Adrenal gland (tissue), 12 donors: ENCODE data around the gene PRICKLE1. TPM values are rescaled to one million over a fixed set of nuclear protein-coding genes. Genes with fewer than 3 reads are reported as not detected.

Experiments
- DNase-seq, 7 donors: peaks; one replicate each; pipeline ENCODE4 v3.0.0-alpha.2; 2019 to 2020
- H3K27ac ChIP-seq, 5 donors: fragments of 200-600 bp; sonication (generic) in 4 of 5; 1 replicate in 3 of 5; 2 replicates in 2 of 5; pipeline versions ENCODE4 v1.5.1 to v1.8.0; 2016 to 2020; ENCODE audit warnings: mild to moderate bottlenecking in 1 of 5
- H3K27me3 ChIP-seq: fragments of 200-600 bp; 2 replicates; pipeline ENCODE4 v1.8.0; 2021
- H3K36me3 ChIP-seq, 2 donors: fragments of 200-600 bp; replicated peaks in 1 of 2; 1 replicate in 1 of 2; 2 replicates in 1 of 2; pipeline versions ENCODE4 v1.5.1 to v1.8.0; 2018 to 2022
- H3K4me1 ChIP-seq, 2 donors: fragments of 200-600 bp; replicated peaks in 1 of 2; 1 replicate in 1 of 2; 2 replicates in 1 of 2; pipeline versions ENCODE4 v1.5.1 to v1.8.0; 2018 to 2021
- H3K4me3 ChIP-seq, 4 donors: fragments of 200-600 bp; sonication (generic) in 3 of 4; one replicate each; pipeline ENCODE4 v1.5.1; 2016 to 2018
- H3K9me3 ChIP-seq, 3 donors: fragments of 200-600 bp; sonication (generic) in 1 of 3; replicated peaks in 1 of 3; 1 replicate in 2 of 3; 2 replicates in 1 of 3; pipeline versions ENCODE4 v1.5.1 to v1.8.0; 2016 to 2021
- POLR2A ChIP-seq, 2 donors: fragments of 450-650 bp; IDR thresholded peaks; one replicate each; pipeline ENCODE4 v1.6.1; 2017; ENCODE audit warnings: antibody characterized with exemption in 2 of 2, mild to moderate bottlenecking in 2 of 2, moderate library complexity in 1 of 2
- WGBS, 4 donors: extraction: QIAGEN DNeasy Blood & Tissue Kit in 2 of 4; methylation state at CpG; one replicate each; pipeline versions ENCODE4 v1.1.5 to v1.1.7; 2013 to 2017; 5-methylcytosine and 5-hydroxymethylcytosine counted together
- intact Hi-C, 2 donors: fragments of 100-400 bp; cut with DNase I; formaldehyde crosslinking; loops; one replicate each; pipeline versions ENCODE4 v1.14.1 to v1.15.0; 2022 to 2023
- polyA plus RNA-seq, 3 donors: library from polyadenylated mRNA; stranded (reverse); fragments of 200-250 nt in 2 of 3; fragments of 350-450 nt in 1 of 3; fragmentation: Illumina TruSeq in 1 of 3; extraction: RNeasy Lipid Tissue Mini Kit (QIAGEN cat#74804) in 1 of 3; gene quantifications; one replicate each; pipeline ENCODE4 v1.2.3, GENCODE V29; 2013 to 2014
- total RNA-seq, 9 donors: library from RNA; depleted of rRNA in 4 of 9; stranded (reverse); fragments of >200 nt in 4 of 9; fragments of 120-200 nt in 1 of 9; fragmentation: NEBNext Ultra II Directional in 1 of 9; extraction: Animal tissue kit (Norgen Biotek cat#: 25700) in 1 of 9; gene quantifications; one replicate each; pipeline versions ENCODE4 v1.1.0 to v1.2.4, GENCODE V29; 2013 to 2023
- TF ChIP-seq, protein P1 (sequence below), 6 experiments: fragments of 450-650 bp in 4 of 6; fragments of 200-600 bp in 2 of 6; sonication (generic) in 1 of 6; IDR thresholded peaks; 1 replicate in 5 of 6; 2 replicates in 1 of 6; pipeline versions ENCODE4 v1.5.1 to v1.8.0; 2016 to 2021; ENCODE audit warnings: antibody characterized with exemption in 6 of 6, mild to moderate bottlenecking in 2 of 6, moderate library complexity in 1 of 6
- donor health status: healthy with polysubstance abuse.
- donor health status: Bipolar disorder and iron deficiency.
- donor health status: DM: yes; HTN: yes; CAD: no.
- donor health status: DM: no; HTN: no; CAD: no.
- donor health status: DM: no; HTN: no; CAD: no.
- donor health status: DM: yes; HTN: yes; CAD: no.

PRICKLE1 gene
- total and polyA plus RNA-seq, 12 donors: 1.0 to 13.2 (median 5.1) TPM

DNA sequence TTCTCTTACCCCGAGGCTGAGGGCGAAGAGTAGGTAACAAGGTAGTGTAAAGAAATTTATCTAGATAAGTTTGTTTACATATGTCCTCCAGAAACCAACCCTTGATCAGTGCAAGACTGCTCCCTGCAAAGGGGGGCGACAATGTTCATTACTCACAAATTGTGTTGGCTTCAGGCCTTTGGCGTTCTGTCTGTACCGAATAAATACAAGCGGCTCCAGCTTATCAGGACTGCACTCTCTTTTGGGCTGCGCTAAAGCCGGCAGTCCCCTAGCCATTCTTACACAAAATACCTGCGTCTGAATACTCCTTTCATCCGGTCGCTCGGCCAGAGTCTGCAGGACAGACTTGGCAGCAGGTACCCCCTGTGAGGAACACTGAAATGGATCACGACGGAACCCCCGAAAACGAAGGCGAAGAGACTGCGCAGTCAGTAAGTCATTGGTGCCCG is 147.2 kb downstream of the PRICKLE1 start:
- H3K27ac ChIP-seq: no peak overlapping the region
- H3K9me3 ChIP-seq: no peaks in the 10 kb centered on the region
- DNase-seq: no peak
- no peaks in the 10 kb centered on the region for H3K27me3 ChIP-seq
- WGBS, 4 donors: 92 to 95% (median 93%) methylated on average over 19 of the region's 19 CpGs
- H3K36me3 ChIP-seq: peaks cover 0 to 9% of the 10 kb centered on the region in 2 donors
- H3K4me3 ChIP-seq: no peak overlapping the region
- peaks cover 0 to 6% of the 10 kb centered on the region in 2 donors for H3K4me1 ChIP-seq
- TF ChIP-seq POLR2A (IDR thresholded peaks at IDR 0.05): no peak
- TF ChIP-seq, protein P1, sequence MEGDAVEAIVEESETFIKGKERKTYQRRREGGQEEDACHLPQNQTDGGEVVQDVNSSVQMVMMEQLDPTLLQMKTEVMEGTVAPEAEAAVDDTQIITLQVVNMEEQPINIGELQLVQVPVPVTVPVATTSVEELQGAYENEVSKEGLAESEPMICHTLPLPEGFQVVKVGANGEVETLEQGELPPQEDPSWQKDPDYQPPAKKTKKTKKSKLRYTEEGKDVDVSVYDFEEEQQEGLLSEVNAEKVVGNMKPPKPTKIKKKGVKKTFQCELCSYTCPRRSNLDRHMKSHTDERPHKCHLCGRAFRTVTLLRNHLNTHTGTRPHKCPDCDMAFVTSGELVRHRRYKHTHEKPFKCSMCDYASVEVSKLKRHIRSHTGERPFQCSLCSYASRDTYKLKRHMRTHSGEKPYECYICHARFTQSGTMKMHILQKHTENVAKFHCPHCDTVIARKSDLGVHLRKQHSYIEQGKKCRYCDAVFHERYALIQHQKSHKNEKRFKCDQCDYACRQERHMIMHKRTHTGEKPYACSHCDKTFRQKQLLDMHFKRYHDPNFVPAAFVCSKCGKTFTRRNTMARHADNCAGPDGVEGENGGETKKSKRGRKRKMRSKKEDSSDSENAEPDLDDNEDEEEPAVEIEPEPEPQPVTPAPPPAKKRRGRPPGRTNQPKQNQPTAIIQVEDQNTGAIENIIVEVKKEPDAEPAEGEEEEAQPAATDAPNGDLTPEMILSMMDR (IDR thresholded peaks at IDR 0.05): no peak
- intact Hi-C loops: no loop called here

DNA sequence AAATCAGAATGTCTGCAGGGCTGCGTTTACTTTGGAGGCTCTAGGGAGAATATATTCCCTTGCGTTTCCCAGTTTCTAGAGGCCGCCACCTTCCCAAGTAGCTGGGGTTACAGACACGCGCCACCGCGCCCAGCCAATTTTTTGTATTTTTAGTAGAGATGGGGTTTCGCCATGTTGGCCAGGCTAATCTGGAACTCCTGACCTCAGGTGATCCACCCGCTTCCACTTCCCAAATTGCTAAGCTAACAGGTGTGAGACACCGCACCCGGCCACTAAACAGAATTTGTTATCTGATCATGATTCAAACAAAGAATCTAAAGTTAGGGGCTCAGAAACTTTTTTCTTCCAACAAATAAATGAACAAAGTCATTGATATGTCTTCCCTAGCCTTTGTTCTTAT is 148.9 kb downstream of the PRICKLE1 start:
- DNase-seq: no peak
- intact Hi-C loops: no loop called here

DNA sequence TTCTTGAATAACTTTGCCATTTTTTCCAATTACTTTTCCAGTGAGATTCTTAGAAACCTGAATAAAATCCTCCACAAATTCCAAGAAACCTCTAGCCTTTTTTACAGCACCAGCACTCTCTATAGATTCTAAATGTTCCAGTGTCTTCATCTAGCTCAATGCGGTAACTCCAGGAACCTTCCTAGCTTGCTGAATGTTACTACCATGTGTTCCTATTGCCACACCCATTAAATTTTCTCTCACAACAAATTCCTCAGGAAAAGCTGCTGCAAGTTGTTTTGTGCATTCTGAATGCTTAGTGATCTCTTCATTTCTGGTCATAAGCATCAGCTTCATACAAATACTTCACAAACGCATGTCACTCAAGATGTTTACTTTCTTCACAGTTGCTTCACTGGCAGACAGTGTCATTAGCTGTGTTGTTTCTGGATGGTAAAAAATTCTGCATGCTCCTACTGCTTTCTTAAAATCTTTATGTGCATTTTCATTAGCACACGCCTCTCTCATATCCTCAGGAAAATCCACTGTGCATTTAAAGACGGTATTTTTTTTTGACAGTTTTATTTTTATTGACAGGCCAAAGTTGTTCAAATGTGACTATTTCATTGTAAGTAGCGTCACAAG is 156.9 kb downstream of the PRICKLE1 start:
- Histone ChIP-seq H3K4me1 (no peaks in the 10 kb centered on the region), H3K36me3 (no peaks in the 10 kb centered on the region), H3K9me3 (no peaks in the 10 kb centered on the region), H3K27me3 (no peaks in the 10 kb centered on the region), H3K4me3 (no peak overlapping the region), H3K27ac (no peak overlapping the region)
- WGBS, 4 donors: 94 to 97% (median 96%) methylated on average over 5 of the region's 5 CpGs
- intact Hi-C loops: no loop called here
- TF ChIP-seq POLR2A (IDR thresholded peaks at IDR 0.05): no peak
- TF ChIP-seq, protein P1 (IDR thresholded peaks at IDR 0.05): no peak
- no peak for DNase-seq

More for the DNA sequence above, 148.9 kb downstream of the PRICKLE1 start:
- Histone ChIP-seq H3K27me3 (no peaks in the 10 kb centered on the region), H3K27ac (no peak overlapping the region), H3K9me3 (no peaks in the 10 kb centered on the region), H3K4me1 (peaks cover 0 to 6% of the 10 kb centered on the region in 2 donors), H3K36me3 (peaks cover 0 to 9% of the 10 kb centered on the region in 2 donors), H3K4me3 (no peak overlapping the region)
- no peak for TF ChIP-seq POLR2A (IDR thresholded peaks at IDR 0.05)
- TF ChIP-seq, protein P1 (IDR thresholded peaks at IDR 0.05): no peak
- 93 to 98% (median 96%) methylated on average over 11 of the region's 11 CpGs for WGBS, 4 donors

DNA sequence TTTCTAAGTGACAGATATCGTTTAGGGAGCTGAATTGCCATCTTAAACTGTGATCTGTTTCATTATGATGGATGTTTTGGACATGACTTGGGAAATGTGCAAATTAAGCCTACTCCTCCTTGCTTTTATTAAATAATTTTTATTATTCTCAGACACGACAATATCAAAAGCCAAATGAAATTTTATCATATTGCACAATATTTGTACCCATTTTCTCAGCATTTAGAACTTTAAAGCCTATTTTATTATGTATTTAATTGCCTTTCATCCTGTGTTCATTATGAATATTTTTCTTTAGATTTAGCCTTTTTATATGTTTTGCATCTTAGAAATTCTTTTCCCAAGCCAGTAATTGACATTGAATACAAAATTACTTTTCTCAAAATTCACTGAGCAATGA is 160.7 kb downstream of the PRICKLE1 start:
- H3K27ac ChIP-seq: no peak overlapping the region
- no peaks in the 10 kb centered on the region for H3K36me3 ChIP-seq
- intact Hi-C loops: no loop called here
- no peaks in the 10 kb centered on the region for H3K4me1 ChIP-seq
- WGBS, 4 donors: 67 to 97% (median 72%) methylated on average over 2 of the region's 2 CpGs
- no peaks in the 10 kb centered on the region for H3K9me3 ChIP-seq
- H3K27me3 ChIP-seq: no peaks in the 10 kb centered on the region
- H3K4me3 ChIP-seq: no peak overlapping the region
- DNase-seq: no peak
- TF ChIP-seq, protein P1 (IDR thresholded peaks at IDR 0.05): no peak
